HUES64 (cell line): ENCODE results near the gene FOXP1.

ENCODE experiments used
- H3K27ac ChIP-seq: 2 replicates; pipeline ENCODE4 v1.7.0; 2013; ENCODE audit warnings: low read depth, low read length, inconsistent platforms
- H3K27me3 ChIP-seq: 2 replicates; pipeline ENCODE4 v1.6.1; 2013; ENCODE audit warnings: mild to moderate bottlenecking, low read length; ENCODE audit not compliant: insufficient read depth
- H3K36me3 ChIP-seq: 2 replicates; pipeline ENCODE4 v1.6.1; 2013; ENCODE audit warnings: mild to moderate bottlenecking, low read length; ENCODE audit not compliant: insufficient read depth
- H3K4me1 ChIP-seq: 2 replicates; pipeline ENCODE4 v1.6.1; 2013; ENCODE audit warnings: mild to moderate bottlenecking, low read length, moderate library complexity; ENCODE audit not compliant: insufficient read depth
- H3K4me3 ChIP-seq: 2 replicates; pipeline ENCODE4 v1.5.1; 2013; ENCODE audit warnings: mild to moderate bottlenecking, low read length, moderate library complexity
- H3K9ac ChIP-seq: 2 replicates; pipeline ENCODE4 v1.6.1; 2013; ENCODE audit warnings: mild to moderate bottlenecking, low read depth, low read length
- H3K9me3 ChIP-seq: 2 replicates; pipeline ENCODE4 v1.6.1; 2013; ENCODE audit warnings: low read depth, low read length; ENCODE audit not compliant: insufficient read depth
- WGBS: fragments of 150-250, 120-280 bp; methylation state at CpG from one replicate; pipeline ENCODE4 v1.1.7; 2013; ENCODE audit warnings: missing lambda C conversion rate; 5-methylcytosine and 5-hydroxymethylcytosine counted together

The FOXP1 gene

DNA sequence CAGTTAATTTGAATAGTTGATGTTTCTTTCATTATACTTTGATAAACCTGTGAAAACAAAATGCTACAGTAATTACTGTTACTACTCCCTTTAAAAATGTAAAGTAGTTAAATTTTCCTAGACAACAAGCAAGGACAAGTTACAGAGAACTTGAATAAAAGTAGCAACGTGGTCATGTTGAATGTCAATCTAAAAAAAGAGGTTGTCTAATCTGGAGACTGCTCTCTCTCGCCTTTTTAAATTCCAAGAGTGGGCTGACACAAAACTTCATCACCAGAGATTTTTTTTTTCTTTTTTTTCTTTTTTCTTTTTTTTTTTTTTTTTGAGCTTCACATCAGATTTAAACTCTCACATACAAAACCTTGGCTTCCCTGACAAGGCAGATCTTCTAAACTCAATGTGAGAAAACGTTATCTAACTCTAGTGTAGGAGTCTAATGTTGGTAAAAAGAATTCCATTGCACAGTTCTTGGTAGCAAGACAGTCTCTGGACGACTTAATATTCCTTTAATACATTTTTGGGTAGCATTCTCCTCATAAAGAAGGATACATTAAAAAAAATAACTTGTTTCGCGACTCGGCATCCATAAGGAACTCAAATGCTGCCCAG, 4.1 kb downstream of the FOXP1 start:
- Histone ChIP-seq H3K36me3 (no peaks in the 10 kb centered on the region), H3K27me3 (peaks cover 32% of the 10 kb centered on the region), H3K9ac (no peak overlapping the region), H3K9me3 (no peaks in the 10 kb centered on the region), H3K27ac (no peak overlapping the region), H3K4me1 (peaks cover 21% of the 10 kb centered on the region), H3K4me3 (no peak overlapping the region)
- WGBS: 74% methylated on average over 7 of the region's 7 CpGs

DNA sequence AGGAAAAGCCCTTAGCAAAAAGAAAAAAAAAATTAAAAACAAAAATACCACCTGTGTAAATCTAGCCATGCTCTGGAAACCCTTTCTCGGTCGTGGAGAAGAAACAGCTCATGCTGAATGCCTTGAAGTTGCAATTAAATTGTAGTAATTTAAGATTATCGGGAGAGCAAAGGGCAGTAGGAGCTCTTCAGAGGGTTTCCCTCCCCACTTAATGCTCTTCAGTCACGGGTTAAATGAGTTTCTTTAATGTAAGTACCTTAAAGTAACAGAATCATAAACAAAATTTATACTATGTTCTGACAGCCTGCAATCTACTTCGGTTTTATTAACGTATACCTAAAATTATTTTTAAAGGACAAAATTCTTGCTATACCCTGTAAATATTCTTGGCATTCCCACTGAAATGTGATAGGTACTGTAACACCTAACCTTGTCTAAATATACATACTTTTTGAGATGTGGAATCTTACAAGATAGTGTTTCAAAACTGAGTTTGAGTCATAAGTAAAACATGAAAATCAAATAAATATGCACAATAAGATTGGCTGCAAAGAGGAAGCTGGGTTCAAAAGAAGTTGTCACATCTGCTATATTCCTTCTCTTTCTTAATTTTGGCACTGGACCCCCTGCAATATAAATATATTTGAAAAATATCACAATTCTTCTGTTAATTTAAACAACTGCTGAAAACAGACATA, 5.3 kb downstream of the FOXP1 start:
- WGBS: 88% methylated on average over 5 of the region's 6 CpGs
- no peak overlapping the region for H3K4me3 ChIP-seq
- H3K27me3 ChIP-seq: peaks cover 32% of the 10 kb centered on the region
- no peaks in the 10 kb centered on the region for H3K9me3 ChIP-seq
- H3K9ac ChIP-seq: no peak overlapping the region
- H3K4me1 ChIP-seq: peaks cover 25% of the 10 kb centered on the region
- no peaks in the 10 kb centered on the region for H3K36me3 ChIP-seq
- H3K27ac ChIP-seq: no peak overlapping the region

DNA sequence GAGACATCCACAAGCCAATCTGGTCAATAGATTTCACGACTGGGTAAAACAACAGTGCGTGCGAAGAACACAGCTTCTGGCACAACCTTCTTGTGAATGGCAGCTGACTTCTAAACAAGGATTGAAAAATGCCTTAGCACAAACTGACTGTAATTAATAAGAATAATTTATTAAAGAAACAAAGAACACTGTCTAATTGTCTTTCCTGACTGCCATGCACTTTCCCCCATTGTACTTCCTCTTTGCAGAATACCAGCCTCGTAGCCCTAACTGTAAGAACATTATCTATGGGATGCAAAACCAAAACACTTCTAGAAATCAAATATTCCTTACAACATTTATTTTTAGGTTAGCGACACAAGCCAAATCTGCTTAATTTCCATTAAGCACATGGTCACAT, 6.5 kb downstream of the FOXP1 start:
- no peak overlapping the region for H3K27ac ChIP-seq

DNA sequence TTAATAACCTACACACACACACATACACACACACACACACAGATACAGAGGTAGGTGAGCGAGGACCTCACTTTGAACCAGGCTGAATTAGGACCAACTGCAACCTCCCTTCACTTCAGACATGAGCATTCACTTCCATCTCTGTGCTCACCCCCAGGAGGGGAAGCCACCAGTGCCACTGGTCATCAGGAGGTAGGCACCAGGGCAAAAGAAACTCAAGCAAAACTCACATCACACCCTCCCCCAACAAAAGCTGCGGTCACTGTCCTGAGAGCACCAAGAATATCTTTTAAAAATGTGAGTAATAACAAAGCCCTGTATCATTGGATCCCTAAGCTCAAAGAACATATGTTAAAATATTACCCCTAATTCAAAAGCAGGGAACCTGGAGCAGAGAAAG, 8.1 kb downstream of the FOXP1 start:
- Histone ChIP-seq H3K9ac (no peak overlapping the region), H3K36me3 (no peaks in the 10 kb centered on the region), H3K27me3 (peaks cover 8% of the 10 kb centered on the region), H3K27ac (no peak overlapping the region), H3K4me3 (no peak overlapping the region), H3K4me1 (peaks cover 24% of the 10 kb centered on the region), H3K9me3 (no peaks in the 10 kb centered on the region)
- 88% methylated on average over 2 of the region's 2 CpGs for WGBS

More for the DNA sequence above, 6.5 kb downstream of the FOXP1 start:
- no peaks in the 10 kb centered on the region for H3K9me3 ChIP-seq
- H3K36me3 ChIP-seq: no peaks in the 10 kb centered on the region
- H3K27me3 ChIP-seq: peaks cover 24% of the 10 kb centered on the region
- no peak overlapping the region for H3K4me3 ChIP-seq
- peaks cover 32% of the 10 kb centered on the region for H3K4me1 ChIP-seq
- H3K9ac ChIP-seq: no peak overlapping the region
- 96% methylated on average over 5 of the region's 5 CpGs for WGBS

DNA sequence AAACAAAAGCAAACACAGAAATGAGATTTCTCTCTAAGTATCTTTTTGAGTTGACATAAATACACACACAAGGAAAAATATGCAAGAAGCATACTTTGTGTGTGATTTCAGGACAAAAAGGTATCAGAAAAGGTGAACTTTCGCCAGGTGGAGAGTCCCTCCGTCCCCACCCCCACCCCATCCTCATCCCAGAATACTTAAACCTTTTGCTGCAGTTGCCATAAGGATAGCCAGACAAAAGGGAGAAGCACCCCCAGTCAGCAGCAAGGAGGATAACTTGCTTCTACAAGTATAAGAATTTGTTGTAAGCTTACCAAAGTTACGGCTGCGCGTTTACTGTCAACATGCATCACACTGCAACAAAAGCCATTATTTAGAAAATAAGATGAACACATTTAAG, 10.3 kb downstream of the FOXP1 start:
- no peaks in the 10 kb centered on the region for H3K27me3 ChIP-seq
- 75% methylated on average over 5 of the region's 5 CpGs for WGBS
- H3K27ac ChIP-seq: no peak overlapping the region
- no peak overlapping the region for H3K9ac ChIP-seq
- peaks cover 11% of the 10 kb centered on the region for H3K4me1 ChIP-seq
- H3K4me3 ChIP-seq: no peak overlapping the region
- no peaks in the 10 kb centered on the region for H3K36me3 ChIP-seq
- H3K9me3 ChIP-seq: no peaks in the 10 kb centered on the region

DNA sequence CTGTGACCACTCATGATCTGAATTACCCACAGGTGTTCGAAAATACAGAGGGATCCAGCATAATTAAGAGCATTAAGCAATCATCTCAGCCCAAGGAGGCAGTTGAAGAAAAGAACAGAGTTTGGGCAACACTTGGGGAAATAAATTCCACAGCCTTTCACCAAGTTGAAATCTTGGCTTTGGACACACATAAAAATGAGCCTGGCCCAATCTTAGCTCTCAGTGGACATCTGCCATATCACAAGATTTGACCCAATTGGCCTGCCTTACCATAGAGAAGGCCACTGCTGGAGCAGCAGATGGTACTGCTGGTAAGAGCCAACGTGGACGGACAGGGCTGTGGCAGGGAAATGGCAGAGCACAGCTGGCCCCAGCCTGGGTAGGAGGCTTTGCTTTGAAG, 13.0 kb downstream of the FOXP1 start:
- H3K4me1 ChIP-seq: peaks cover 14% of the 10 kb centered on the region
- H3K36me3 ChIP-seq: no peaks in the 10 kb centered on the region
- WGBS: 95% methylated on average over 3 of the region's 3 CpGs

DNA sequence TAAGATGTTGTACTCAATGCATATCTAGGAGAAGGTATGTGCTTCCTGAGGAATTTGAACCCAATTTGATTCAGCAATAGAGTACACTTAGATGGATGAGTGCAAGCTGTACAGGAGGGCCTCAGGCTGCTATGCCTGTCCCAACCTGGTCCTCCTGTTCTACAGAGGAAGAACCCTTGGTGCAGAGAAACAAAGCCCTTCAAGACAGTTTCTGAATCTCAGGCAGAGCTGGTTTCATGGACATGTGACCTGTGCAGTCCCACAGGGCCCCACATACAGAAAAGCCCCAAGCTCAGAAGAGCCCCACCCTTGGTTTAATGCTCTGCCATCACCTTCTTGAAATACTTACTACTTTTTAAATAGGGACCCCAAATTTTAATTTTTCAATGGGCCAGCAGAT, 15.3 kb downstream of the FOXP1 start:
- no peaks in the 10 kb centered on the region for H3K9me3 ChIP-seq
- H3K9ac ChIP-seq: no peak overlapping the region
- no peak overlapping the region for H3K27ac ChIP-seq
- no peak overlapping the region for H3K4me3 ChIP-seq
- no peaks in the 10 kb centered on the region for H3K27me3 ChIP-seq
- no peaks in the 10 kb centered on the region for H3K36me3 ChIP-seq
- H3K4me1 ChIP-seq: peaks cover 10% of the 10 kb centered on the region

More for the DNA sequence above, 13.0 kb downstream of the FOXP1 start:
- Histone ChIP-seq H3K27ac (no peak overlapping the region), H3K4me3 (no peak overlapping the region), H3K9me3 (no peaks in the 10 kb centered on the region), H3K9ac (no peak overlapping the region), H3K27me3 (no peaks in the 10 kb centered on the region)

DNA sequence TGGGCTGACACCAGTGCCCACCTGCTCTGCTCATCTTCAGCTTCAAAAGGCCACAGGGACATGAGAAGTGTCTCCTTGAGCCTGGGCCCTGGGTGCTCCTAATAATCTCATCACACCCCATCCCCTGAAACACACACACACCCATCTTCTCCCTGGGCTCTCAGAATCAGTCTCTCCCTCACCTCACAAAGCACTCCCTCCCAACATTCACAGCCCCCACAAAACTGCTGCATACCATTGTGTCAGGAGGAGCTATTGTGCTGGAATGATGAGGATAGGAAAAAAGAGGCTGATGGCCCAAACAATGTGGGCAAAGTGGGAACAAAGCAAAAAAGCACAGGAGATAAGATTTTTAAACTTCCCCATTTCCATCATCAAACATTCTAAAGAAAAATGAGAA, 16.8 kb downstream of the FOXP1 start:
- H3K9me3 ChIP-seq: no peaks in the 10 kb centered on the region
- H3K27ac ChIP-seq: no peak overlapping the region
- no peak overlapping the region for H3K9ac ChIP-seq
- no peak overlapping the region for H3K4me3 ChIP-seq
- H3K27me3 ChIP-seq: no peaks in the 10 kb centered on the region
- H3K4me1 ChIP-seq: 0 out of 2 replicates have a peak, but pooled peaks cover 4% of the 10 kb centered on the region
- H3K36me3 ChIP-seq: no peaks in the 10 kb centered on the region

DNA sequence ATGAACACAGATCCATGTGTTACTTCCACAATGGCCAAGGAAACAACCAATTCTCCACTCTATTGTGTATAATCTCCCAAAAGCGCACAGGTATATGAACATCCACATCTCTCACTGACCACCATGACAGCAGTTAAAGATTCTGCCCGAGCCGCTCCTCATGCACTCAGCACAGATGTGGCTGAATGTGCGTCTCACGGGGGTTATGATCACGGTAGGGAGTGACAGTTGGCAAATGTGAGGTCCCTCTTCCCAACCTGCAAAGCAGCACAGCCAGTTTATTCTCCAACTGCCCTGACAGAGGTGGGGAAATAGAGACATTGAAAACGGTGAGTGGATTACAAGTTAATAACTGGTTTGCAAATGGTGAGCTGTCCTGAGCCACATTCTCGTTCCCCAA, 17.6 kb downstream of the FOXP1 start:
- H3K4me3 ChIP-seq: no peak overlapping the region
- H3K9me3 ChIP-seq: no peaks in the 10 kb centered on the region
- no peak overlapping the region for H3K9ac ChIP-seq
- no peak overlapping the region for H3K27ac ChIP-seq
- no peaks in the 10 kb centered on the region for H3K27me3 ChIP-seq
- no peaks in the 10 kb centered on the region for H3K36me3 ChIP-seq
- 96% methylated on average over 8 of the region's 8 CpGs for WGBS
- 0 out of 2 replicates have a peak, but pooled peaks cover 4% of the 10 kb centered on the region for H3K4me1 ChIP-seq

DNA sequence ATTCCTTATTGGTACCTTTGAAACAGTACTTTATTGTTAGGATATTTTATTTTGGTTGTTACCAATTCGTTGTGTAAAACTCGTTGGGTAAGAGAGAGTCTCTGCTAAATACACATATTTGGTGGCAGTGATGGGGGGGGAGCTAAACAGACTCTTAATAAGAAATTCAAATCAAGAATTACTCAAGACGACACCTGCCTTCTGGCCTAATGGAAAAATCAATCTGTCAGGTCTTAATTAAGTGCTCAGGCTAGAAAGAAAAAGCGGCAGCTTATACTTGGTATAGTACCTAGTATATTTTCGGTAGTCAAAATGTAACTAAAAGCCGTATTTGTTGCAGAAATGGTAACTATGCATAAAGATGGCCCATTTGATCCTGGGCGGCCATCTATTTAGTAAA, 18.2 kb downstream of the FOXP1 start:
- 90% methylated on average over 7 of the region's 7 CpGs for WGBS
- H3K27ac ChIP-seq: no peak overlapping the region
- no peak overlapping the region for H3K9ac ChIP-seq
- no peaks in the 10 kb centered on the region for H3K27me3 ChIP-seq
- no peaks in the 10 kb centered on the region for H3K36me3 ChIP-seq
- H3K4me3 ChIP-seq: no peak overlapping the region
- H3K4me1 ChIP-seq: 0 out of 2 replicates have a peak, but pooled peaks cover 4% of the 10 kb centered on the region
- no peaks in the 10 kb centered on the region for H3K9me3 ChIP-seq

DNA sequence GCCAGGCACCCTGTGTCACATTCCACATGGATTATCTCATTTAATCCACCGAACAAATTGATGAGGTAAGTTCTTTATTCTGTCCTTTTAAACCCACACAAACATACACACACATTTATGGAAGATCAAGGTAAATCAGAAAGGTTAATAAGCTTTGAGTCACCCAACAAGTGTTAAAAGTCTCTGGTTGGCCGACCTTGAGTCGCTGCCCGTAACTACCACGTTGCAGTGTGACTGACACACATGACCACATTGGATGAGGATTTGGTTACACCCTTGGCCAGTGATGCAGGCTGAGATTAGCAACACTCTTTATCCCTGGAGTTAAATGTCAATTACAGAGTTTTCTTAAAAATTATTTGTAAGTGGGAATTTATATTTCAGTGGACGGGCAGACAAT, 19.2 kb downstream of the FOXP1 start:
- H3K4me1 ChIP-seq: 0 out of 2 replicates have a peak, but pooled peaks cover 4% of the 10 kb centered on the region
- H3K9me3 ChIP-seq: no peaks in the 10 kb centered on the region
- WGBS: 93% methylated on average over 6 of the region's 6 CpGs
- no peak overlapping the region for H3K9ac ChIP-seq
- no peak overlapping the region for H3K27ac ChIP-seq
- no peaks in the 10 kb centered on the region for H3K36me3 ChIP-seq
- no peak overlapping the region for H3K4me3 ChIP-seq
- no peaks in the 10 kb centered on the region for H3K27me3 ChIP-seq
